ENCODE data around the gene HYAL3.

HYAL3 gene

DNA sequence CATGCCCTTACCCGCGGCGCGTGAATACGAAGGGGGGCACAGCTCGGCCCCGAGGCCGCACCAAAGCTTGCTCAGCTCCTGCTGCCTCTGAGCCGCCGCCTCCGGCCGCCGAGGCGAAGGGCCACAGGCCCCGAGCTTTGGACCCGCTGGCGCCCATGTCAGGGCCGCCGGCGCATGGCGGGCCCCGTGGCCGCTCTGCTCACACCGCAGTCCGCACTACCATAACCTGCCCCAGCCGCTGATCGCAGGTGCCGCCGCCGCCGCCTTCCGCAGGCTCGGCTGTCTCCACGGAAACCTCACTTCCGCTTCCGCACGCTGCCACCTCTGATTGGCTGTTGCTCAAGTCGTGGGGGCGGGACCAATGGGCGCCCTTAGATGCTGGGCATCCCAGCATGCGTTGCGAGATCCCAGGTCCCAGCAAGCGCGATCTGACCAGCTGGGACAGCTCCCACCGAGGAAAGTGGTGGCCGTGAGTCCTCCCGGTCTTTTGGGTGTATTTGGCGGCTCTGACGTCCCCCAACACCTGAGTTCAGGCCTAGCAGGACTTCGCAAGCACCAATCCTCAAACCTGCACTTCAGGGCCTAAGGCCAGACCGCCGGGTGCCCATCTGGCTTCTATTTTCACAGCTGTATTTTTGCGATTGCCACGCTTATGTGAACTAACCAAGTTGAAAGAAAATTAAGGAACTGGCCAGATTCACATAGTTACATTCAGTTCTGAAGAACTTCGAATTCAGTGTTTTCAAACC is 28.9 kb upstream of the HYAL3 start, which contains the start of gene TUSC2:
TUSC2 (minus strand) TSS at position 281 of the 749 bp plus-strand sequence; CDS start at position 157, 124 bp downstream.
- DNase-seq (ENCODE audit: low read depth in 2 of 2), result peak; percentile 82 to 83

DNA sequence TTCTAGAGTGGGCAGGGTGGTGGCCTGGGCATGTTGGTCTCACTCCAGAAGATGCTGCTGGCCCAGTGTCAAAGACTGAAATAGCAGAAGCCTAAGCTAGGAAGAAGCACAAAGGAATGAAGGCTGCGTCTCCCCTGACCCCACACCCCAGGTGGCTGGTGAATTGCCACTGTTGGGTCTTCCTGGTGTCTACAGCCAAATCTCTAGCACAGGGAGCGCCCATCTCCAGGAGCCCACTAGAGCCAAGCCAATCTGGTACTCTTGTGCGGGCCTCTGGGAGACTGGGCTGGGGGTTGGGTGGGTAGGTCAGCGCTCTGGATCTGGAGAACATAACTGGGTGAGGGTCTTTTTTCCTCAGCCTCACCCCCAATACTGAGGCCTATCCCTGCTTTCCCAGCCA is 27.9 kb upstream of the HYAL3 start:
- no peak for DNase-seq (ENCODE audit: low read depth in 2 of 2)

DNA sequence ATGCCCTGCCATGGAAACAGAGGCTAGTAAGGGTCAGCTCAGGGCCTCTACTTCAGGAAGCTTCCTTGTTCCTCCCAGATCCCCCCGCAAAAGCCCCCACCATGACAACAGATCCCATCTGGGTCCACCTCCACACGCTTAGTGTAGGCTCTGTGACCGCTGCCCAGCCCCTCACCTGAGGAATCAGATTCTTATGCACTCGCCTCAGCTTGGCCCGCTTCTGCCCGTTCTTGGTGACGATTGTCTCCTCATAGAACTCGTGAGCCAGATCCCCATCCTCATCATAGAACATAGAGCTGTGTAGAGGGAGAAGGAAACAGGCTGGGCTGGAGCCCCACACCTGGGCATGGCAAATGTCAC is 27.0 kb upstream of the HYAL3 start:
- DNase-seq (ENCODE audit: low read depth in 2 of 2), result no peak

DNA sequence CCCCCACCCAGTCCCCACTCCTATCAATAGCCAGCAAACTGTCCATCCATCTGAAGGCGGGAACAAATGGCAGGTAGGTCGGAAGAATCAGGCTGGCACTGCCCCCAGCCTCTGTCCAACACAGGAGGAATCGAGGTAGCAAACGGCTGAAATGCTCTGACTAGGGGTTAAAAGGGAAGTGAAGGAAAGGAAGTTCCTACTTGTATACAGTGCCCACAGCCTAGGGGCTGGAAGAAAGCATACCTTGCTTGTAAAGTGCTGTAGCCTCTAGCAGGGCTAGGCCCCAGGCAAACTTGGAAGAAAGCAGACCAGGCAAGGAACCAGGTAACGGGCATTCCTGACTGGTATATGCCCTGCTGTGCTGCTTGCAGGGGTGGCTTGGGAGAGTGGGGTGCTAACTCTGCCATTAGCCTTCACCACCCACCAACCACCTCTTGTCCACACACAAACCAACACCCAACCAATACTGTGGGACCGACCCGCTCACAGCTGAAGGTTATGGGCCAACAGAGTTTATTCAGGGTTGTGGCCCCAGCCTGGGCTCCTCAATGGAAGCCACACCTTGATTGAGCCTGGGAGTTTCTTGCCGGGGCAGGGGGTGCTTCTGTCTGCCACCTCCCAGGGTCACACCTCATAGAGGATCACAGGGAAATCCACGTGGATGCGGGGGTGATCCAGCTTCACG is 26.4 kb upstream of the HYAL3 start:
- no peak for DNase-seq (ENCODE audit: low read depth in 2 of 2)

DNA sequence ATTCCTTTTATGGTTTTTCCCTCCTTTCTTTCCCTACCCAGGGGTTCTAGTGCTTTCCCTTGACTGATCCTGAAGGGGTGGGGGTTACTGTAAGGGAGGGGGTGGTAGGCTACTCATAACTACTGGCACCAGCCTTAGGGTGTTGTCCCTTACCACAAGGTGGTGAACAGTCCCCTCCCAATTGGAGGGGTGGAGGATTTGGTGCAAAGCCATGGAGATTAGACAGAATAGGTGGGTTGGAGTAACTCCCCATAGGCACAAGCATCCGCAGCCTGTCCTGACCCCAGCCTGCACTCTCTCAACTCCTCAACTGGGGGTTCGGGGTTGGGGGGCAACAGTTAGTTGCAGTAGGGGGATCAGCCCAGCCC is 25.9 kb upstream of the HYAL3 start:
- DNase-seq (ENCODE audit: low read depth in 2 of 2), result no peak

DNA sequence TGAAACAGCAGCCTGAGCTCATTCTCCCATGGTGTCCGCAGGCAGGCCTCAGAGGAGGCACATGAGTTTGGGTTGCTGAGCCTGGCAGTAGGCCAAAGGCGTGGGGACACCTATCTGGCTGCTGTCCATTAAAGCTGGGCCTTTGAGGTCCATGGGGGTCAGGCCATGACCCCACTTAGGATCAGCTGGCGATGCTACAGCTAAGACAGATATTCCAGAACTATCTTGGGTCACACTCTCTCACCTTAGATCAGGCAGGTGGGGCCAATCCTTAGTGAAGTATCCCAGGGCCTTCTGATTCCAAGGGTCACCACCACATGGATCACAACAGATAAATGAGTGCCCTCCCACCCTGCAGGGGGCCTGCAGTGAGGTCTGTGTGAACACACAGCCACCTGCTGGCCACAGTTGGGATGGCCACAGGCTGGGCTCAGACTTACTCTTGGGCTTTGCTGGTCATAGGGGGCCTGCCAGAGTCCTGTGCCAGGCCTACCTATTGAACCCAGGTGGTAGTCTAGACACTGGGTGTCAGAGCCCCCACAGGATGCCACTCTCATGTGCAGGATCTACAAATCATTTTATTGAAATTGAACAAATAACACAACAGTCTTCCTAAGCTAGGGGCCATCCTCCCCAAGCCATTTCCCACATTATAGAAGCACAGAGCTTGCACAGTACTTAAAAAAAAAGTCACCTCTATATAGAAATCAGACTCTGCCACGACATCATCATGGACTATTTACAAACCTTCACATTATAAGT is 25.3 kb upstream of the HYAL3 start:
- no peak for DNase-seq (ENCODE audit: low read depth in 2 of 2)

DNA sequence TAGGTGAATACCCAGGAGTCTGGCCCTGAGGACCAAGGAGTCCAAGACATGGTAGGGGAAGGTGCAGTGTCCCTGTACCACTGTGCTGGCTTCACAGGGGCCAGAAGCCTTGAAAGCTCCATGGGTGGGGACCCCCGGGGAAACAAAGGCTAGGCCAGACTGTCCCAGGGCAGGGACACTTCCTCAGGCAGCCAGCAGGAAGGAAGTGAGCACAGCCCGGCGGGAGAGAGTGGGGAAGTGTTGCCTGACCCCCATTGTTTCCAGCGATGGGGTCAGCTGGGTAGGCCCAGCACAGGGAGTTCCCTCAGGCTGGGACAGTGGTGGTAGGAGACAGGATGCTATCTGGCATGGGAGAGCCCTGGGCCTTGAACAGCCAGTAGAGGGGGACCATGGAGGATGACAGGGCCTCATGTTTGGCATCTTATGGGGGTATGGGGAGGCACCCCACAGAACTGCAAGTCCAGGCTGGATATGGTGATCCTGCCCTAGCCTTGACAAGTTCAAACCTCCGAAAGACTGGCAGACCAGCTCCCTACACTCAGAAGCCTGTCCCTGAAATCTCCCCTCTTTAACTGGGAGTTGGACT is 24.5 kb upstream of the HYAL3 start:
- no peak for DNase-seq (ENCODE audit: low read depth in 2 of 2)

DNA sequence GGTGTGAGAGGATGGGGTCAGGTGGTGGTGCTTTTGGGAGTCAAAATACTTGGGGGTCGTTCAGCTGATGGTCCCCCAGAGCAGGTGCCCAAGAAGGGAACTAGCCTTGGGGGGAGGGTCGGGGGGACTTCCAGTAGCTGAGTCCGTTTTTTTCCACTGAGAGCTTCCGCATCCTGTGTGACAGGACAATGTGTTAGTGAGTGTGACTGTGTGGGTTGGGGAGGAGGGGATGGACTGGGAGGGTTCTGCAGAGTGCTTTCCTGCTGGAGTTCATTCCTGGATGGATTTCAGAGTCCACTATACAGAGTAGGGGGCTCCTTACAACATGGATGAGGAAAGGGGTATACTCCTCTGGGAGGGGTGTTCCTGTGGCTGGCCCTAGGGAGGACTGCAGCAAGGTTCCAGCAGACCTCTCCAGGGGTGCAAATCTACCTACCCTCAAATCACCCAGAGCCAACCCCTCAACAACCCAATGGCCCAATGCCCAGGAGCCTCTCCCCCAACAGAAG is 23.9 kb upstream of the HYAL3 start:
- DNase-seq (ENCODE audit: low read depth in 2 of 2), result no peak

DNA sequence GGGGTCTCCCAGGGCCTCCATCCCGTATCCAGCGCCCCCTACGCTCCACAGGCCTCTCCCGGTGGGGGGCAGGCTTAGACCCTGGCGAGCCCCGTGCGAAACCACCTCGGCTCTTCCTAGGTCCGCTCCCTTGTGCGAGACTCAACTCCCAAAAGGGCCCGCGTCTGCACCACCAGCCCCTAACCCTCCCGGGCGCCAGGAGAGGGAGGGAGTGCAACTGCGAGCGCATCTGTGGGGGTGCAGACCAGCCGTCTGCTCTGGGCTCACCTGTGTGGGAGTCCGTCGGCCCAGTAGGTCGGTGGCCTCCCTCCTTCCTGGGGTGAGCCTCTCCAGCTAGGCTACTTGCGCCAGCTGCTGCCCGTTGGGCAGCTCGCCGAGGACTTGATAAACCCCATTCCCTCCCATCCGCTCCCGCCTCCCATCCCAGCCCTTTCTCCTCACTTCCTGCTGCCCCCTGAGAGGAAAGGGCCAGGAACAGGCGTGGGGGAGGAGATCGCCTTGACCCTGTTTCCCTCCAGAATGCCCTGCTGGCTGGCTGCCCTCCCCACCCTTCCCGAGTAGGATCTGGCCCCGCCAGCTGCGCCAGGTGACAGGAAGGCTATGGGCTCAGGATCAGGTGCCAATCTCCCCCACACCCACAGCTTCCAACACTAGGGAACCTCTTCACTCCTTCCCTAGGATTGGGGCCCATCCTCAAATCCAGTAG is 23.3 kb upstream of the HYAL3 start, which contains the start of gene HYAL2:
HYAL2 (minus strand) TSS at position 360 of the 706 bp plus-strand sequence. CDS start 2,256 bp downstream, outside the sequence.
- no peak for DNase-seq (ENCODE audit: low read depth in 2 of 2)

DNA sequence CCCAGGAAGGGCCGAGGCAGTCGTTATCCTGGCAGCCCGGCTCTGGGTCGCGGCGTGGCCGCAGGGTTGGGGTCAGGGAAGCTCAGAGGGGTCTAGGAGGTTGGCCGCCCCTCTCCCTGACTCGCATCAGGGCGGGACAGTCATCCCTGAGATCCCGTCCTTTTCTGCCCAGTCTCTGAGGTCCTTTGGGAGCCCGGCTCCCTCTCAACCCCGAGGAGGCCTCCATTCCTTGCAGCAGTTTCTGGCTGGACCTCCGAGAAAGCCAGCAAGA is 22.8 kb upstream of the HYAL3 start:
- DNase-seq (ENCODE audit: low read depth in 2 of 2), result no peak

DNA sequence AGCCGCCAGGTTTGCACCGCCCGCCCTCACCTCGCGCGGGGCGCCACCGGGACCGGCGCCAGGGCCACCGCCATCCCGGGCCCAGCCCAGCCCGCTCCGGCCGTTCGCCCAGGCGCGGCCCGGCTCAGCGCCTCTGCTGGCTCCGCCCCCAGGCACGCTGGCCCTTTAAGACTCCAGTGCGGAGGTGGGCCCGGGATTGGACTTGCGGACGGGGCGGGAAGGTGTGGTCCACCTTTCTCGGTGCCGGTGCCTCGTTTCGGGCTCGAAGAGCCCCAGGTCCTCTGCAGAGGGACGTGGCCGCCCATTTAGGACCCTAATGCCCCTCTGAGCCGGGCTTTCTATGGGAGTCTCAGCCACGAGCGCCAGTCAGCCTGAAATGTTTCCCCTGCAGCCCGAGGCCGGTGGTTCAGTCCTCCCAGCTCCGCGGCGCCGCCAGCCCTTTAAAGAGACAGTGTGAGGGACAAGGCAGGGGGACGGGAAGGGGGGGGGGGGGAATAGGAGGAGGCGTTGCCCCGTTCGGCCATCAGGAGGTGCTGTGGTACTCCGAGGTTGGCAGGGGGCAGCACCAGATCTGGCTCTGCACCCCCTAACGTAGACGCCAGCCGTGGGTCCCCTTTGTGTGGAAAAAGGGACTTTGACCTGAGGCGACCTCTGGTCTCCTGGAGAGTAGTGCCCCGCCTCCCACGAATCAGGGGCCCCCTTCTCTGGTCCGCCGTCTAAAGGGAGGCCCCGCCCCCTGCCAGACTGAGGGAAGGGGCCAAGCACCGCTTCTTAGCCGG is 22.3 kb upstream of the HYAL3 start:
- peak; percentile 42 to 68 for DNase-seq (ENCODE audit: low read depth in 2 of 2)

DNA sequence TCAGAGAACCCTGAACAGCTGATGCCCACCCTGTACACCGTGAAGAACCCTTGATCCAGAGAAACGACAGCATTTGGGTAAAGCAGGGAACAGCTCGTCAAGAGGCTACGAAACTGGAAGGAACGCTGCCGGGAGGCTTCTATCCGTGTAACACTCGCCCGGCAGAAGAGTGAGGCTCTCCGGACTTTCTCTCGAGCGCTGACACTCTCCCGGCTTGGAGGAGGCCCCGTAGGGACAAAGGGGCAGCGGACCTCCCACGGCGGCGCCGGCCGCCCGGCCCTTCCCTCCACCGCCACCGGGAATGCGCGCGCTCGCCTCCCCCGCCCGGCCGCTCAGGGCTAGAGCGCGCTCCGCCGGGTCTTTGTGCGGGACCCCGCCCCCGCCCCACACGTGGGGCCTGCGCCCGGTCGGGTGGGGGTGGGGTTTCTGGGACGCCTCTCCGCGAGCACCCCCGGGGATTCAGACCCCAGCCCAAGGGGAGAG is 21.7 kb upstream of the HYAL3 start:
- no peak for DNase-seq (ENCODE audit: low read depth in 2 of 2)

DNA sequence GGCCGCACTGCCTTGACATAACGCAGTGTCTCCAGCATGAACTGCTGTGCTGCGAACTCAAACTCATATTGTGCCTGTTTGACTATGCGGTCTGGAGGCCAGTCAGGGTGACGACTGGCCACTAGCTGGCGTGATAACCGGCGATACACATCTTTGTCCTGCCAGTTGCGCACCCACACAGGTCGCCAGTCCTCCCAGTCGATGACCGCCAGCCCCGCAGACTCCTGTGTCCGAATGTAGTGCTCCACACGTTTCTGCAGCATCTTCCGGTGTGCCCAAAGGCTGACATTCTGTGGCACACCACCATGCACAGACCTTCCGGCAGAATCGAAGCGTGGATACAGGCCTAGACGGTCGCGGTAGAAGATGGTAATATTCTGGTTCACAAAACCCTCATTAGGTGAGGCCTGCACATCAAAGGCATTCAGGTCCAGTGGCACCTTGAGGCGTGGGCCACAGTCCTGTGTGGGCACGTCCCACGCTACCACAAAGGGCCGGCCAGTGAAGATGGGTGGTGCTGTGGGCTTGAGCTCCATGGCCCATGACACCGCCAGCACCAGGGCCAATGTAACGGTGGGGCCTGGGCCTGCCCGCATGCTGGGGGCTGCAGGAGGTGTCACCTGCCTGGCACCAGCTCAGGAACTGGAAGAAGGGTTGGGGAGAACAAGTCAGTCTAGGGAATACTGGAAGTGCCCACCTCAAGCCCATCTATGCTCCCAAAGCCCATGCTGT is 20.9 kb upstream of the HYAL3 start:
- no peak for DNase-seq (ENCODE audit: low read depth in 2 of 2)

DNA sequence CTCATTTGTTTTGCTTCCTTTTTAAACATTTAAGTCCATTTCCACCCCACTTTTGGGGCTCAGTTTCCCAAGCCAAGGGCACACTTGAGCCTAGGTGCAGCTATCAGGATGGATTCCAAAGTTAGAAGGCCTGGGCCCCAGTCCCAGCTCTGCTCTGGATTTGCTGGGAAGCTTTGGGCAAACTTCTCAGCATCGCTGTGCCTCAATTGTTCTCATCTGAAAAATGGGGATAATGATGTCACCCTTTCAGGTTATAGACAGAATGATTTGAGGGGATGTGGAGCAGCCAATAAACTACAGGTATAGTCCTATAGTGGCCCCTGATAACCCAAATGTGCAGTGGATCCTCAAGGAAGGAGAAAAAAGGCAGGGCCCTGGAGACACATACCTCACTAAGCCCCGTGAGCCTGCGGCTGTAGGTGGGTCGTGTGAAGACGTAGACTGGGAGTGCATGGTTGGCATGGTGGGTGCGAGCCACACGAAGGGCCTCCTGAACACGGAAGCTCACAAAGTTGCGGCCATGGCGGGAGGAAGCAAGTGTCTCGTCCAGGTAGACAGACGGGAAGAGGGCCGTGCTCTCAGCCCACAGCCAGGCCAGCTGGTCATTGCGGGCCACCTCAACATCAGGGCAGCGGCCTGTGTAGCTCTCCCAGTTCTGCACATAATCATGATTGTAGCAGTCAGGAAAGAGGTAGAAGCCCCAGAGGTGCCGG is 20.1 kb upstream of the HYAL3 start:
- DNase-seq (ENCODE audit: low read depth in 2 of 2), result no peak

DNA sequence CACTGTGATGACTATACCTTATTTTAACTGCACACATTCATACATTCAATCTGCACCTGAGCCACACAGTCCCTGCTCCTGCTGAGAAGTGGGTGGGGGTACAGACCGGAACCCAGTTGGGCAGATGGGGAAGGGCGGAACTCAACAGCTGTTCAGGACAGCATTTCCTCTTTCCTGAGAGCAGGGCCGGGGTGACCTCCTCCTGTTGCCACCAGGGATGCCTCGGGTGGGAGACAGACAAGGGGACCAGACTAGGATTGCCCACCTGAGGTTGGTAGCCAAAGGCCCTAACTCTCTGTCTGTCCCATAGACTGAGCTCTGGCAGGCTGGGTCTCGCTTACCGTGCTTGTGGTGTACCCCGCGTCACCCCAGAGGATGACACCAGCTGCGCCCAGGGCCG is 19.4 kb upstream of the HYAL3 start:
- DNase-seq (ENCODE audit: low read depth in 2 of 2), result no peak

DNA sequence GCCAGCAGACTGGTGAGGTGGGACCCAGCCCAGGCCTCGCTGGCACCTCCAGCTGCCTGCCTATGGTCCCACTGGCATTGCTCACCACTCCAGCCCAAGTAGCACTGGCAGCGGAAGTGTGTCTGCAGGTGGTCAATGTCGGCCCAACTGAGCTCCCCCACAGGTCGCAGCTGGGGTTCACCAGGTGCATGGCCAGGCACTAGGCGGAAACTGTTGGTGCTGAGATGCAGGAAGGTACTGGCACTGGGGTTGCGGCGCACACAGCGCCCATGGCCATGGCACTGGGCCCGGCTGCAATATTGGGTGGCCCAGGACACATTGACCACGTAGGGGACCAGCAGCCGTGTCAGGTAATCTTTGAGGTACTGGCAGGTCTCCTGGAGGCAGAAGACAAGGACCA is 19.0 kb upstream of the HYAL3 start:
- no peak for DNase-seq (ENCODE audit: low read depth in 2 of 2)

DNA sequence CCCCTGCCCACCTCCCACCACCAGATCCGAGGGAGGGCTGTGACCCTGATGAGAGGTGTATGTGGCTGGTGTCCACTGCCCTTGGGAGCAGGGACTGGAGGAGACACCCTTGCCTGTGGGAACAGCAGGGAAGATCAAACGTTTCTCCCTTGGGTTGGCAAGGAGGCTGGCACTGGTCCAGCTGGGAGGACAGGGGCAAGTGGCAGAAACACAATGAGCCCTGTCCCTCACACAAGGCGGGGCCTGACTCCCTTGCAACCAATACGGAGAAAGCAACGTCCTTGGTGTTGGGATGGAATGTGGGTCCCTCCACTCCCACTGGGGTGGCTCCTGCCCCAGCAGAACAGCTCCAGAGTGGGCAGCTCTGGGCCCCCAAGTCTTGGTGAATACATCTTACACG is 18.1 kb upstream of the HYAL3 start:
- DNase-seq (ENCODE audit: low read depth in 2 of 2), result no peak

DNA sequence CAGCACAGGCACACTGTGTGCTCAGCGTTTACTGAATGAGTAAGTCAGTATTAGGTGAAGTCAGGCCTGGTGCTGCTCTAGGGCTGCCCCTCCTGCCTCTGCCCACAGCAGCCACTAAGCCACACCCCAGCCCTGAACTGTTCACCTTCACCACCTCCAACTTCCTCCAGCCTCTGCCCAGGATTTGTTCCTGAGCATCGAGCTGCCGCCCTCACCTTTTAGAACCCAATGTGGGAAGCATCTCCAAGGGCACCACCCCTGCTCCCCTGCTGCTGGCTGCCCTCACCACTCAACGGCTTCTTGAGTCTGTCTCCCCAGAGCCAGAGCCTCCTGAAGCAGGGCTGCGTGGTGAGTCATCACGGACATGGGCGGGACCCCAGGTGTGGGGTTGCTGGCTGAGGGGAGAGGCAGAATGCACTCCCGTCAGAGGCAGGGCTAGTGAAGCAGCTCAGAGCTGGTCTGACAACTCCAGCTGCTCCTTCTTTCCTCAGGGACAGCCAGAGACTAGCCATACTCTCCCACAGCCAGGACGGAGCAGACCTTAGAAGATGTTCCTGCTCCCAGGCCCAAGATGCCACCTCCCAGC is 17.5 kb upstream of the HYAL3 start:
- DNase-seq (ENCODE audit: low read depth in 2 of 2), result peak in 1 of 2 donors; percentile 37

DNA sequence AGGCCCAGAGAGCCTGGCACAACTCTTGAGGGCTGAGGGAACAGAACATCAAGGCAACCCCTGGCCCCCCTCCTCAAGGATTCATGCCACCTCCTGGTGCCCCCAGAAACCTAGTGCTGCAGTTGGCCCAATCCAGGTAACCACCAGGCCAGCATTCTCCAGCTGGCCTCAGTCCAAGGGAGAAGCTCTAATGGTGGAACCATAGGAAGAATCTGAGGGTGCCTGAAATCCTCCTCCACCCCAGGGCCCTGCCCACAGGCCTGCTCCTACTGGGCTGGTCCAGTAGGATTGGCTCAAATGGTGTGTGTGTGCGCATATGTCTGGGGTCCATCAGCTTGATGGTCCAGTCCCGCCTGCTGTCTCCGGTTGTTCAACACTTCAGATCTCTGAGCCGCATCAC is 15.6 kb upstream of the HYAL3 start:
- DNase-seq (ENCODE audit: low read depth in 2 of 2), result no peak

Data from stimulated activated CD4-positive, alpha-beta T cell treated with anti-CD3 and anti-CD28 coated beads, Interleukin-1b, Interleukin-23, amount 100 ng/mL, for 1 hour (primary cell).